ENCODE measurements around the gene TMEM225.
A peak's percentile ranks its signal among the peaks of the same experiment; 100 is the strongest.
"Not testable (repeated sequence)": the region's sequence is repeated elsewhere in the genome, so short reads cannot be mapped to it uniquely, and the experiment has no call there.

TMEM225 gene

GRCh38 chr11:123885570-123885969, at the start of gene TMEM225:
Gene TMEM225 (minus strand): TSS chr11:123885670. CDS start chr11:123885425, 245 bp downstream.
- DNase-seq: no peak

- no peak for DNase-seq
These were observed 38.6 kb upstream of the TMEM225 start for GRCh38 chr11:123924027-123924426.

- DNase-seq: no peak
These were observed 35.5 kb upstream of the TMEM225 start for GRCh38 chr11:123920943-123921342.

DNA sequence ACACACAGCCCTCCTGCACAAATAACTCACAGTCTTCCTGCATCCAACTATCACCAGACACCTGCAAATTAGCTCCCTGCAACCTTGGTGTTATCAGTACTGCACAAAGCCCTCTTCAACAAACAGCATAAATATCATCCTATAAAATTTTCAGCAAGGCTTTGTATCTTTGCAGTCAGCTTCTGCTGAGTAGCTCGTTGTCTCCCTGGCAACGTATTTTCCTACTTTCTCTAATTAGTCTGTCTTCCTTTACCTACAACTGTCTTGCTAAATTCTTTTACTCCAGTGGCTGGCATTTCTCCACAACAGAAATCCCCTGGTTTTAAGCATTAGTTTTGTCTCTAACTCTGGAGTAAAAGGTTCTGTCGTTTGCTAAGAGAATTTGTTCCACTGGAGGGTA, 20.4 kb upstream of the TMEM225 start:
- DNase-seq: peak in 1 of 58 donors; percentile 3

DNA sequence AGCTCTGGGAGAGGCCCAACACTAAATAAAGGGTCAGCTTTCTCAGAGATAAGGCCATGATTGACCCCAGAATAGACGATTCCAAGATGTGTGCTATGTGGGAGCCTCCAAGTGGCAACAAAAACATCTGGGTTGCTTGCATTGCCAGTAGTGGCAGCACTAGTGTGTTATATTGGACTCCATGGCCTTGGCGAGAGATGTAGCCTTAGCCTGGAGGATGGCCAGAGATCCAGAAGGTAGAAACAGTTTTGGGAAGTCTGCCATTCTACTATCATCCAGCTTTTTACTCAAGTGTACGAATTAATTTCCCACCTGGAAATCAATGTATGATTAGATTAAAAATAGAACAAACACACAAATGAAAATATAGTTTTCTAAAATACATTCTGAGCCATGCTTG, 19.5 kb upstream of the TMEM225 start:
- no peak for DNase-seq

GRCh38 chr11:123903932-123904331, 18.5 kb upstream of the TMEM225 start:
- DNase-seq: no peak

DNA sequence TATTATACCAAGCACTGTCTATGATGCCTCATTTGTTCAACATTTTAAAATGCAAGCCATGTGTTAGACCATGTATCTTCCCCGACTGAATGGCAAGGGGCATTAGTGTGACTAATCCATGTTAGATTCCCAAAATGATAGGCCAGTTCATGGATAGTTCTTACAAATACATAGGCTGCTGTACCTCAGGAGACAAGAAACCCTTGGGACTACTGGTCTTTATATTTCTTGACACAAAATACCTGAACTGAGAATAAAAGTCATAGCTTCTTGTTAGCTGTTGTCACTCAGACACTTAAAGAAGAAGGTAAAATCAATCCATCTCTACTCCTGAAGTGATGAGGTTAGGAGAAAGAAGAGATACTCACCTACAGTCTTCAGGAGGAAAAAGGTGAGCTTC, 16.4 kb upstream of the TMEM225 start, which contains the start of gene OR8D4:
OR8D4 (plus strand) TSS at position 301 of the 400 bp plus-strand sequence. CDS start 4,265 bp downstream, outside the sequence.
- DNase-seq: no peak

DNA sequence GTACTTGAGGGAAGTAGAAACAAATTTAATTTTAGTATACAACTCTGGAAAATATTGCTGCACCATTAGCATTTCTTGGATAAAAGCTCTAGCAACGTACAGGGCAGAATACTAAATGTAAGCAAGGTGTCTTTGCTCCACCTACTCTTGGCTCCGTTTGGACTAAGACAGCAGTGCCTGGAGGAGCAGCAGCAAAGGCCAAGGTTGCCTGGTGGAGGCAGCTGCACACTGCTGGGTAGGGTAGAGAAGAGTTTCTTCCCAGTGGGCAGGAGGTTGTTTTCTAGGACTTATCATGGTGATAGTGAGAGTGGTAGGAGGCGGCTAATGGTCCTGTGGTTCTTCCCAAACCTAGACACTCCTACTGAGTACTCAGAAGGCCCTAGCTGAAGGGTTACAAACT, 14.3 kb upstream of the TMEM225 start:
- DNase-seq: no peak

DNA sequence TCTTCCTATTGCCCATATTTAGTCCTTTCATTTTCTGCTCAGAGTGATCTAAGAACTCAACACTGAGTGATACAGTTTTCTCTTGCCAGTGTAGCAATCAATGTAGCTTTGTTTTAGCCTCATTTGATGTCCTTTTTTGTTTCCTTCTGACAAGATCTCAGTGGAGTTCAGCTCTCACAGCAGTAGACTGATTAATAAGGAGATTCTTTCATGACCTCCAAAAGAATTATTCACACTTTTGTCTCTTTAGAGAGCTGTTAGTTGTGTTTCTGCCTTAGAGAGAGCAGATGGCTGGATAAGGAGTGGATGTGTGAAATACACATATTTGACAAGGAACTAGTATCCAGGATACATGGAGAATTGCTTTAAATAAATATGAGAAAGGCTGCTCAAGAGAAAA, 6.6 kb upstream of the TMEM225 start:
- DNase-seq: no peak

DNA sequence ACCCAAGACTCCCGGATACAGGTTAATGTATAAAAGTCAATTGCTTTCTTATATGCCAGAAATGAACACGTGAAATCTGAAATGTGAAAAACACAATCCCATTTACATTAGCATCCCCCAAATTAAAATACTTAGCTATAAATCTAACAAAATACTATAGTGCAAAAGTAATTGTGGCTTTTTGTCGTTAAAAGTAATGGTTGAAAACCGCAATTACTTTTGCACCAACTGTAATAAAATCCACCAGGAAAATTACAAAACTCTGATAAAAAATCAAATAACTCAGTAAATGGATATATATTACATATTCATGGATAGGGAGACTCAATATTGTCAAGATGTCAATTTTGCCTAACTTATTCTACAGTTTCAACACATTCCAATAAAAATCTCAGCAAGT, 4.6 kb downstream of the TMEM225 start:
- DNase-seq: no peak

DNA sequence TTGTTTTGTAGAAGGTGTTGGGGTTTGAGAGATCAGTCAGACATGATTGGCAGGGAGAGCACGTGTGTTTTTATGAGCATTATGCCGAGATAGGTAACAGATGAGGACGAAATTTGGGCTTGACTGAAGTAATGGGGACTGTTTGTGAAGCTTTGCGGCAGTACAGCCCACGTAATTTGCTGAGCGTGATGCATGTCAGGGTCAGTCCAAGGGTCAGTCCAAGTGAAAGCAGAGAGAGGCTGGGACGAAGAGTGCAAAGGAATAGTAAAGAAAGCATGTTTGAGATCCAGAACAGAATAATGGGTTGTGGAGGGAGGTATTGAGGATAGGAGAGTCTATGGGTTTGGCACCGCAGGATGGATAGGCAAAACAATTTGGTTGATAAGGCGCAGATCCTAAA, 17.7 kb downstream of the TMEM225 start:
- not testable (repeated sequence) for DNase-seq

DNA sequence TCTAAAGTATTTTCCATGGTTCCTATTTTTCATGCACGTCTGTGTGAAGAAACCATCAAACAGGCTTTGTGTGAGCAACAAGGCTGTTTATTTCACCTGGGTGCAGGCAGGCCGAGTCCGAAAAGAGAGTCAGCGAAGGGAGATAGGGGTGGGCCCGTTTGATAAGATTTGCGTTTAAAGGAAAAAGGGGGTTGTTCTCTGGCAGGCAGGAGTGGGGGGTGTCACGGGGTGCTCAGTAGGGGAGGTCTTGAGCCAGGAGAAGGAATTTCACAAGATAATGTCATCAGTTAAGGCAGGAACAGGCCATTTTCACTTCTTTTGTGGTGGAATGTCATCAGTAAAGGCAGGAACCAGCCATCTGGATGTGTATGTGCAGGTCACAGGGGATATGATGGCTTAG, 20.2 kb downstream of the TMEM225 start:
- not testable (repeated sequence) for DNase-seq

- DNase-seq: no peak
These were observed 25.7 kb downstream of the TMEM225 start for GRCh38 chr11:123859731-123860130.

DNA sequence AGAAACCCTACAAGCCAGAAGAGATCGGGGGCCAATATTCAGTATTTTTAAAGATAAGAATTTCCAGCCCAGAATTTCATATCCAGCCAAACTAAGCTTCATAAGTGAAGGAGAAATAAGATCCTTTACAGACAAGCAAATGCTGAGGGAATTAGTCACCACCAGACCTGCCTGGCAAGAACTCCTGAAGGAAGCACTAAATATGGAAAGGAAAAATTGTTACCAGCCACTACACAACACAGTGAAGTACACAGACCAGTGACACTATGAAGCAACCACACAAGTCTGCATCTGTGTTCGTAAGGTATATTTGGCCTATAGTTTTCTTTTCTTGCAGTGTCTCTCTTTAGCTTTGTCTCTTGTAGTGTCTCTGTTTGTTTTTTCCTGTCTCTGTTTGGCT, 29.0 kb downstream of the TMEM225 start:
- no peak for DNase-seq

DNA sequence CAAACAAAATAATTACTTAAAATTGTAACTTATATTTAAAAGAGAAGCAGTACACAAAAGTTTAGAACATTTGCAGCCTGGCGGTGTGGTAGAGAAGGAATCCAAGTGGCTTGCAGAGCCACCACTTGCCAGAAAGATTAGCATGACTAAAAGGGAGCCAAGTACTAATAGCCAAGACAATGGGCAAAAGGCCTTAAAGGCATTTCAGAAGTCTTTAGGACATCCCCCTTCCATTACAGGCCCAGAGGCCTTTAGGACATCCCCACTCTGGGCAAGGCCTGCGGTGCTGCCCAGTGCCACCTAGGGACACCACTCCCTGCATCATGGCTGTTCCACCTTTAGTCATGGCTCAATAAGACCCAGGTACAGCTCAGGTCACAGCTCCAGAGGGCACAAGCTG, 32.4 kb downstream of the TMEM225 start:
- DNase-seq: no peak

GRCh38 chr11:123852321-123852720, 33.1 kb downstream of the TMEM225 start:
- no peak for DNase-seq

DNA sequence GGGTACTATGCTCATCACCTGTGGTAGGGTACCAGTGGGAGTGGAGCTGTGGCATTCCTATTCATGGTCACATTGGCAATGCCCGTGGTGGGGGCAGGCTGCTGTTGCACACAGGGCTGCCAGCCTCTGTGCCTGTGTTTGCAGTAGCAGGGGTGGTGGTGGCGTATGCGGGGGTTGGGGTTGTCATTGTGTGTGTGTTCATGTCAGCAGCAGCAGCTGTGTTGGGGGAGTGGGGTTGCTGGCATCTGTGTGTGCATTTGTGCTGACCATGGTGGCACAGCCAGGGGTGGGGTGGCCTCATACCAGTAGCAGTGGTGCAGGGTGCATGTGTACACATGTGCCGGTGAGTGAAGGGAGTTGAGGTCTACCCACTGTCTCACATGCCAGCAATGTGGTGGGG, 34.4 kb downstream of the TMEM225 start:
- no peak for DNase-seq

- DNase-seq: no peak
These were observed 44.3 kb downstream of the TMEM225 start for GRCh38 chr11:123841174-123841573.

DNA sequence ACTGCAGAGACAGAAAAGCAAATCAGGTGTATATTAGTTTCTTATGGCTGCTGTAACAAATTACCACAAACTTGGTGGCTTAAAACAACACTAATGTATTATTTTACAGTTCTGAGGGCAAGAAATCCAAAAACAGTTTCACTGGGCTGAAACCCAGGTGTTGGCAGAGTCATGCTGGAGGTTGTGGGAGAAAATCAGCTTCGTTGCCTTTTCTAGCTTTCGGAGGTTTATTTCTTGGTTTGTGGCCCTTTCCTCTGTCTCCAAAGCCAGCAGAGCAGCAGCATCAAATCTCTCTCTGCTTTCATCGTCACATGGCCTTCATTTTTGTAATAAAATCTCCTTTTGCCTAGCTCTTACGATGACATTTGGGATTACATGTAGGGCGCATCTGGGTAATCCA, 46.3 kb downstream of the TMEM225 start:
- DNase-seq: no peak

- DNase-seq: no peak
These were observed 46.8 kb downstream of the TMEM225 start for GRCh38 chr11:123838659-123839058.

- no peak for DNase-seq
These were observed 47.3 kb downstream of the TMEM225 start for GRCh38 chr11:123838199-123838598.

GRCh38 chr11:123833095-123833494, 52.4 kb downstream of the TMEM225 start:
- DNase-seq: no peak

Measured in anterior cingulate cortex (tissue), 58 donors.